NB4 (cell line): Measurements from ENCODE around the gene LDLRAD4.

Experiments used
- MYC ChIP-seq: IDR thresholded peaks from 2 replicates; pipeline ENCODE4 v1.6.1; 2011; ENCODE audit warnings: low read depth, low read length
- POLR2A ChIP-seq: IDR thresholded peaks from 2 replicates; pipeline ENCODE4 v1.6.1; 2011; ENCODE audit warnings: mild to moderate bottlenecking; ENCODE audit not compliant: insufficient read length; ENCODE audit errors: extremely low read depth
- TF ChIP-seq, protein P1 (sequence below): IDR thresholded peaks from one replicate; pipeline ENCODE4 v1.5.1; 2012; ENCODE audit warnings: low read depth, low read length
- TF ChIP-seq, protein P2 (sequence below): IDR thresholded peaks from 2 replicates; pipeline ENCODE4 v1.6.1; 2011; ENCODE audit warnings: low read depth, low read length

DNA sequence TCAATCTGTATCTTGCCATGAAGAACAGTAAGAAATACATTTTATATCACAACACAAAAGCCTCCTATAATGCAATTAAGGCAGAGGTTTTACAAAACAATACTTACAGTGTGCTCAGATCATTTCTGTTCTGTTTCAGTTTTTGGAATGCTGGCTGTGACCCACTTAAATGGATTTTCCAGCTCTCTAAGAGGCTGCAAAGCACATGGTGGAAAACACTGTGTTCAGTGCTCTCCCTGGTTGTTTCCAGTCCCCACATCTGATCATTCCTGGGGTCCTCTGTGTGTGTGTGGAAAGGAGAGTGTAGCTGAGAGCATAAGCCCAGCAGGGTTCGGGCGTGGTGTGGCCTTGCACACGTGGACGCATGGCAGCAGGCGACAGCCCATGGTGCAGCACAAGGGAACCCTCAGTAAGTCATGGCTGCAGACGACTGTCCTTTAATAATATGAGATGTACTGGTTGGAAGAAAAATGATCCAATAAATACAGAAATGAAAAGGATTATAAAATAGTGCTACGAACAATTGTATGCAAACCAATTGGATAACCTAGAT is 412.2 kb downstream of the LDLRAD4 start:
- TF ChIP-seq, protein P1, sequence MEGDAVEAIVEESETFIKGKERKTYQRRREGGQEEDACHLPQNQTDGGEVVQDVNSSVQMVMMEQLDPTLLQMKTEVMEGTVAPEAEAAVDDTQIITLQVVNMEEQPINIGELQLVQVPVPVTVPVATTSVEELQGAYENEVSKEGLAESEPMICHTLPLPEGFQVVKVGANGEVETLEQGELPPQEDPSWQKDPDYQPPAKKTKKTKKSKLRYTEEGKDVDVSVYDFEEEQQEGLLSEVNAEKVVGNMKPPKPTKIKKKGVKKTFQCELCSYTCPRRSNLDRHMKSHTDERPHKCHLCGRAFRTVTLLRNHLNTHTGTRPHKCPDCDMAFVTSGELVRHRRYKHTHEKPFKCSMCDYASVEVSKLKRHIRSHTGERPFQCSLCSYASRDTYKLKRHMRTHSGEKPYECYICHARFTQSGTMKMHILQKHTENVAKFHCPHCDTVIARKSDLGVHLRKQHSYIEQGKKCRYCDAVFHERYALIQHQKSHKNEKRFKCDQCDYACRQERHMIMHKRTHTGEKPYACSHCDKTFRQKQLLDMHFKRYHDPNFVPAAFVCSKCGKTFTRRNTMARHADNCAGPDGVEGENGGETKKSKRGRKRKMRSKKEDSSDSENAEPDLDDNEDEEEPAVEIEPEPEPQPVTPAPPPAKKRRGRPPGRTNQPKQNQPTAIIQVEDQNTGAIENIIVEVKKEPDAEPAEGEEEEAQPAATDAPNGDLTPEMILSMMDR, result no peak
- TF ChIP-seq, protein P2, sequence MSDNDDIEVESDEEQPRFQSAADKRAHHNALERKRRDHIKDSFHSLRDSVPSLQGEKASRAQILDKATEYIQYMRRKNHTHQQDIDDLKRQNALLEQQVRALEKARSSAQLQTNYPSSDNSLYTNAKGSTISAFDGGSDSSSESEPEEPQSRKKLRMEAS, result no peak
- TF ChIP-seq POLR2A, result no peak
- TF ChIP-seq MYC, result no peak
